ENCODE data around the gene MAP4K2.

The MAP4K2 gene

GRCh38 chr11:64754124-64754918 lies 48.7 kb downstream of the MAP4K2 start:
- DNase-seq (ENCODE audit: low spot score) = no peak

DNA sequence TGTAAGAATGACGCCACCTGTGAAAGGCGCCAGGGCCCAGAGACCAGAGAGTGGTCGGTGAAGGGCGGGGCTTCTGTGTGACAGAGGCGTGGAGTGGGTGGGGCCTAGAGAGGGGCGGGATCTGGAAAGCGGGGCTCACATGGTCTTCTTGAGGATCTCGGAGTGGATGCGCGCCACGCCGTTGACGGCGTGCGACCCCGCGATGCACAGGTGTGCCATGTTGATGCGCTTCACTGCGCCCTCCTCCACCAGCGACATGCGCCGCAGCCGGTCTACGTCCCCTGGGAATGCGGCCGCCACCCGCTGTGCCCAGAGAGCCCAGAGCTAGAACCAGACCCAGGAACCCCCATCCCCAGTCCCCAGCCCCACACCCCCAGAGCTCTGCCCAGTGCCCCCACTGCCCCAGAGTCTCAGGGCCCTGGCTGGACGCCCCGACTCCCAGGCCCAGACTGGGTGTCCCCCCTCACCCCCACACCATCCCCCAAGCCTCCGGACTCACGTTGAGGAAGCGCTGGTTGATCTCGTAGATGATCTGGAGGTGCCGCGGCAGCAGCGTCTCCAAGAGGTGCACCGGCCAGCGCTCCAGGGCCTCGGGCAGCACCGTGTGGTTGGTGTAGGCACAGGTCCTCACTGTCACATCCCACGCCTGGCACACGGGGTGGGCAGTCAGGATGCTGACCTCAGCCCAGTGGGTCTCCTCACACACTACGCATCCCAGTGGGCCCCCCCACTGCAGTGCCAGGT lies 49.5 kb downstream of the MAP4K2 start:
- DNase-seq (ENCODE audit: low spot score) = peak; percentile 58

DNA sequence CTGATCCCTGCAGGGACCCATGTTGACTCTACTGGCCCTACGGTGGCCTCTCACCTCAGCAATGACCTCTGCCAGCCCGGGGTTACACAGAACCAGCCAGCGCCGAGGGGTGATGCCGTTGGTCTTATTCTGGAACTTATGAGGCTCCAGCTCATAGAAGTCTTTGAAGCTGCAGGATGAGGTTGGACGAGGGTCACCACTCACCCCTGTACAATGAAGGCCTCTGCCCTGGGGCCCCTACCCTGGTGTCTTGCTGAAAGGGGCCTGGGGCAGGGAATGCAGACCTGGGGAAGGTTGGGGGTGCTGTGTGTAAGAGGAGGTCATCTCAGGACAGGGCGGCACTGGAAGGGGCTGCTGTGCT lies 50.0 kb downstream of the MAP4K2 start:
- DNase-seq (ENCODE audit: low spot score) = no peak

GRCh38 chr11:64752175-64752970 lies 50.6 kb downstream of the MAP4K2 start:
- DNase-seq (ENCODE audit: low spot score) = no peak

DNA sequence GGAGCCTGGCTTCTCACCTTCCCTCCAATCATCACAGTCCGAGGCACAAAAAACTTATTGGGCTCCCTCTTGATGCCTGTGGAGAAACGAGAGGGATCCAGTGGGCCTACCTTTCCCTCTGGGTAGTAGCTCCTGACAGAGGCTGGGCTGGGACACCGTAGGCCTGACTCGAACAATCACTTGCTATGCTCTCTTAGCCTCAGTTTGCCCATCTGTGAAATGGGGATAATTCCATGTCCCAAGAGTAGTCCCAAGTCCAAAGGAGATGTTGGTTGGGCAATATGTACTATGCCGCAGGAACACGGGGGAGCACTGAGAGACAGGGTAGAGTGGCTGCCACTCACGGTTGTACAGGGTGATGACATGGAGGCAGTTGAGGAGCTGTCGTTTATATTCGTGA lies 51.4 kb downstream of the MAP4K2 start:
- DNase-seq (ENCODE audit: low spot score) = no peak

DNA sequence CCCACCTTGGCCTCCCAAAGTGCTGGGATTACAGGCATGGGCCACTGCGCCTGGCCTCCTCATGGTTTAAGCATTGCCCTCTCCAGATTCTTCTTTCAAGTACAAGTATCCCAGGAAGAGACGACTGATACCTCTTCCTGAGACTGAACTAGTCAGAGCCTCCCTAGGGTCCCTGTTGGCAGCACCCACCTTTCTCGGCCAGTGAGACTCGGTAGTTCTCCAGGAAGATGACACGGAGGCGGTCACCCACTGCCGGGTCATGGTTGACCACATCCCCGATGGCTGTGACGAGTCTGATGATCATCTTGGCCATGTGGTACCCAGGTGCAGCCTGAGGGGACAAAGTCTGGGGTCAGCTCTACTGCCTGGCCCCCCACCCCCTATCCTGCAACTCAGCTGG lies 51.9 kb downstream of the MAP4K2 start:
- DNase-seq (ENCODE audit: low spot score) = no peak

GRCh38 chr11:64750361-64751054 lies 52.5 kb downstream of the MAP4K2 start:
- DNase-seq (ENCODE audit: low spot score) = no peak

DNA sequence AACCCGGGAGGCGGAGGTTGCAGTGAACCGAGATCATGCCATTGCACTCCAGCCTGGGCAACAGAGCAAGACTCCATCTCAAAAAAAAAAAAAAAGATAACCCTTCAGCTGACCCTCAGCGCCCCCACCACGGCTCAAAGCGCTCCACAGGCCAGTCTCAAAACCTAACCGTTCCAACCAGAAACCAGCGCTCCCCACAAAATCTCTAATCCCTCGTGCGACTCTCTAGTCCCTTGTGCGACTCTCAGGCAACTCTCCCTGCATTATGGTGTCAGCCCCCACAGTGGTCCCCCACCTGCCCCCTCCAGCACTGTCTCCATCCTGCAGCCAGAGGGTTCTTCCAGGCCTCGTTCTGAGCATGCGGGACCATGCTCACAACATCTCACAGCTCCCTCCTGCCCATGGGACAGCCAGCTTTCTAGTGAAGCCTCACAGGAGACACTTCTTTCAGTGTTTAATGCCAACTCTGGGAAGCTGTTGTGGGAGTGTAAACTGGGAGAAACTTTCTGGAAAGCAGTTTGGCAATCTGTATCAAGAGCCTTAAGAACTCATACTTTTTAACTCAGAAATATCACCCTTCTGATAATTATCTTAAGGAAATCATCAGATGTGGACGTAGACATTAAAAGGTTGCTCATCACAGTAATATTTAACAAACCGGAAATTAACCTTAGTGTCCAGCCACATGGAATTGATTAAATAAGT lies 54.9 kb downstream of the MAP4K2 start:
- DNase-seq (ENCODE audit: low spot score) = no peak

DNA sequence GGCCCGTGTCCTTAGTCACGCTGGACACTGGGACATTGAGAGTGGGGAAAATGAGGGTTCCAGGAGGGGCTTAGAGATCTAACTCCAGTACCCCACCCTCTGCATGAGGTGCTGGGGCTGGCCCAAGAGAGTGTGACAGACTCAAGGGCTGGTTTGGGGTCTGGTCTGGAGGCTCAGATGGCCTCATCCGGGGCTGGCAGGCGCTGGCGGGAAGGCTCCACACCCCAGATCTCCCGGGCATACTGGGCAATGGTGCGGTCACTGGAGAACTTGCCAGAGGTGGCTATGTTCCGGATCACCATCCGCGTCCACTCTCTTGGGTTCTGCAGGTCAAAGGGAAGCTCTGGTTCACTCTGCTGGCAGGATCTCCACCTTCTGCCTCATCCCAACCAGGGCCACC lies 56.5 kb downstream of the MAP4K2 start:
- no peak for DNase-seq (ENCODE audit: low spot score)

GRCh38 chr11:64745521-64746328 lies 57.3 kb downstream of the MAP4K2 start:
- DNase-seq (ENCODE audit: low spot score) = peak; percentile 94

DNA sequence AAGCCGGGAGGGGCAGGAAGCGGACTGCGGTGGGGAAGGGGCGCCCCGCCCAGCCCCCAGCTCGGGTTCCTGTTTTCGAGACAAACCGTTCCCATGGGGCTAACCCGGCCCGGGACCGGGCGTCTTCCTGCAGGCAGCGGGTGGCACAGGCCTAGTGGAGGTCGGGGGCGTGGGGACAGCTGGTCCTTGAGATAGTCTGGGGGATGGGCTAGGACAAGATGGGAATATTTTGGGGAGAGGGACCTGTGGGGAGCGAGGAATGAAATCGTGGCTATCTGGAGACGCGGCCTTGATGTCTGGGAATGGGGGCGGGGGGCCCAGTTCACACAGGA lies 57.9 kb downstream of the MAP4K2 start:
- DNase-seq (ENCODE audit: low spot score) = no peak

- peak; percentile 62 for DNase-seq (ENCODE audit: low spot score)
These were observed 58.3 kb downstream of the MAP4K2 start for GRCh38 chr11:64744544-64745188.

GRCh38 chr11:64743591-64744543 lies 59.1 kb downstream of the MAP4K2 start, which contains the start of gene RASGRP2:
RASGRP2 (minus strand) TSS chr11:64744142; CDS start chr11:64742866, 1,276 bp downstream.
- peak; percentile 78 for DNase-seq (ENCODE audit: low spot score)

GRCh38 chr11:64742889-64743590 lies 60.0 kb downstream of the MAP4K2 start:
- peak; percentile 91 for DNase-seq (ENCODE audit: low spot score)

- DNase-seq (ENCODE audit: low spot score) = peak; percentile 59
These were observed 60.7 kb downstream of the MAP4K2 start for GRCh38 chr11:64742087-64742888.

DNA sequence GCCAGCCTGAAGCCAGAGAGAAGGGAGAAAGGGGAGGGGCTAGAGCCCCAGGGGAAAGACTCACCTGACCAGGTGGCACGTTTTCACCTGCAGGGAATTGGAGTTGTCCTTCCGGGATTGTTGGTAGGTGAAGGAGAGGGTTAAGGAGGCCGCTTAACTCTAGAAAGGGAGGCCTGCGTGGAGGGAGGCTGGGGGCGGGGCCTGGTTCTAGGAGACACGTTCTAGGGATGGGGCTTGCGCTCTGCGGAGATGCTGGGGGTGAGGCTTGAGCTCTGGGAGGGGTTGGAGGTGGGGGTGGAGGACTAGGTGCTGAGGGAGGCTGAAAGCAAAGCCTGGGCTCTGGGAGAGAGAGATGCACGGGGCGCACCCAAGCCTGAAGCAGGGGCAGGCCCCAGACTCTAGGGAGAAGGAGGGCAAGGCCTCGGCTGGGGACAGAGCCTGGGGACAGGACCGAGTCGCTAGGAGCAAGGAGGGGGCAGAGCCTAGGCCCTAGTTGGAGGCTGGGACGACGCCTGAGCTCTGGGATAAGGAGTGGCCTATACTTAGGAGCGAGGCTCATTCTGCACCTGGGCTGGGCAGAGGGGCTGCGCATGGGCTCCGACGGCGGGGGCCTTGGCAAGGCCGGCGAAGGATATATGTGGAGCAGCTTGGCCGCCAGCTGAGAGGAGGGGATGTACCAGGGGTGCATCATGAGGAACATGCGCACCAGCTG lies 61.5 kb downstream of the MAP4K2 start:
- DNase-seq (ENCODE audit: low spot score) = no peak

- no peak for DNase-seq (ENCODE audit: low spot score)
These were observed 63.1 kb downstream of the MAP4K2 start for GRCh38 chr11:64739871-64740270.

All from iPS-NIHi11 (cell line).